Adipose tissue (tissue), 3 donors: Measurements from ENCODE around the gene LMCD1. TPM values are rescaled to one million over a fixed set of nuclear protein-coding genes. Genes with fewer than 3 reads are reported as not detected.

ENCODE experiments used
- H3K27ac ChIP-seq: one replicate; pipeline ENCODE4 v1.5.1; 2013; ENCODE audit warnings: low read depth, low read length
- WGBS, 3 donors: extraction: QIAGEN DNeasy Blood & Tissue Kit; methylation state at CpG; one replicate each; pipeline ENCODE4 v1.1.7; 2013; 5-methylcytosine and 5-hydroxymethylcytosine counted together
- polyA plus RNA-seq, 3 donors: library from polyadenylated mRNA; stranded (reverse); fragments of 200-250 nt; gene quantifications; one replicate each; pipeline ENCODE4 v1.2.3, GENCODE V29; 2013
- donor health status: healthy with polysubstance abuse.
- donor health status: Bipolar disorder and iron deficiency.
- donor health status: healthy.

The LMCD1 gene
- polyA plus RNA-seq, 3 donors, result 28.7 to 217 (median 79.1) TPM

DNA sequence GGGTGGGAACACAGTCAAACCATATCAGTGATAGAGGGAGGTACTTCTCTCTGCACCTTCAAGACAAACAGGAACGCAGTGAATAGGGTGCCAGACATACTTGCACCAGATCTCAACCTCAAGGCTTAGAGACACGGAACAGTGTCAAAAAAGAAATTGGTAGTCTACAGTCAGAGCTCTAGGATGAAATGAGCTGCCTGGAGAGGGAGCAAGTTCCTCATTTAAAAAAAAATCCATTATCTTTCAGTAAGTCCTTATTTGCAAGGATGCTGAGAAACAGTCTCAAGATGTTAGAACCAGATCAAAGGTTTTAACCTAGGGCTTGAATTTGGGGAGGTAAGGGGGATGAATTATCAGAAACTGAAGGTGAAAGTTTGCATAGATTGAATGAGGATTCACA, 20.2 kb upstream of the LMCD1 start:
- WGBS, 3 donors, result 56 to 85% (median 61%) methylated on average over 2 of the region's 2 CpGs
- H3K27ac ChIP-seq, result no peak overlapping the region

DNA sequence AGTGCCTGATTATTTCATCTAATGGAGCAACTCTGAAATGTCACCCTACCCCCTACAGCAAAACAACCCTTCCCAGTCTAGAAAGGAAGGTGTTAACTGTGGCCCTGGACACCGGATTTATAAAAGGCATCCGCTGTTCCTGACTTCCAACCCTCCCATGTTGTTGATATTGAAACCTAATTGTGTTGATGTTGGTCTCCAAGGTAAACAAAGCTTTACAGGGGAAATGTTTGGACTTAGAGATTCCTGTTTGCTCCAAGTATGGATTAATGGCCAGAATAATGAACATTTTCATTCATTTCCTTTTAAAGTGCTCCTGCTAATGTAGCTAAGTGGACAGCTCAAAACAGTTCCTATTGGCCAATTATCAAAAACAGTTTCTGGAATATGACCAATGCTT, 19.4 kb upstream of the LMCD1 start:
- no peak overlapping the region for H3K27ac ChIP-seq
- 49 to 66% (median 56%) methylated on average over 2 of the region's 2 CpGs for WGBS, 3 donors

DNA sequence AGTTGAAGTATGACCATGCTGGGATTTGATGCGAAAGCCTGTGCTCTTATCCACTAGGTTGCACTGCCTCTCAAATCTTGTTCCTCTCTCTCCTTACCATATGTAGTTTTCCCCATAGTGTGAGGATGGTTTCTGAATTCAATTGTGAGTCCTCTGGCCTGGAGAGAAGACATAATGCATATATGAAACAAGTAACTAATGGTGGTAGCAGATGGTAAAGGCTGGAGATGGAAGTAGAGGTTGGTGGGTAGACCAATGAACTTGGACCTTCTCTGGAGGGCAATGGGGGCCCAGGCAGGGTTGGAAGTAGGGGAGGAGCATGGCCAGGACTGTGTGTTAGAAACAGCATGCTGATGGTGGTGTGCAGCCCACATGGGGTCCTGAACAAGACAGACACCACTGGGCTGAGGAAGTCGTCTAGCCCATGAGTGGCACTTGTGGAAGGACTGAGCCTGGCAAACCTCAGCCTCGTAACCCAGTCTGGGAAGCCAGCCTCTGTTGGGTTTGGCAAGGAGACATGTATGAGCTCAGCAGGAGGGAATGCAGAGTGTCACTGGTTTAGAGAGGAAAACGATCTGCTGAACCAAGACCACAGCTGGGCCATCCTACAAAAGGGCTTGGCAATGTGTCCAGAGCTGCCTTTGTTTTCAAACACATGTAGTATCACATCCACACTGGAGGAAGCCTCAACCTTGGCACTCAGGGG, 18.5 kb upstream of the LMCD1 start:
- 29 to 51% (median 36%) methylated on average over 4 of the region's 4 CpGs for WGBS, 3 donors
- H3K27ac ChIP-seq, result no peak overlapping the region

DNA sequence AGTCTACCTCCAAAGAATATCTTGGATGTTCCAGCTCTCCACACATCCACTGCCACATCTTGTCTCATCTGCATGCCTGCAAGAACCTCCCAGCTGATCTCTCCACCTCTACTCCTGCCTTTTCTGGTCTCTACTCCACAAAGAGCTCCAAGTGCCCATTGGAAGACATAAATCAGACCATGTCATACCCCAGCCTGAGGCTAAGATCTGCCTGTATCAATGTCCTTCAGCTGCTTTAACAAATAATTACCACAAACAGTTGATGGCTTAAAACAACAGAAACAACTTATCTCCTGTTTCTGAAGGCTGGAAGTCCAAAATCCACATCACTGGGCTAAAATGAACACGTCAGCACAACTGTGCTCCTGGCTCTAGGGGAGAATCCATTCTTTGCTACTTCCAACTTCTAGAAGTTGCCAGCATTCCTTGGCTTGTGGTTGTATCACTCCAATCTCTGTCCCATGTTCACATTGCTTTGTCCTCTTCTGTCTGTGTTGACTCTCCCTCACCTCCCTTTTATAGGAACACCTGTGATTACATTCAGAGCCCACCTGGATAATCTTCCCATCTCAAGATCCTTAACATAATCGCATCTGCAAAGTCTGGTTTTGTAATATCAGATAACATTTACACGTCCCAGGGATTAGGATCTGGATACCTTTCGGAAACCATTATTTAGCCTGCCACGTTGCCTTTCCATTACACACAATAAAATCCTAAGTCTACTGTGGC, 17.0 kb upstream of the LMCD1 start:
- H3K27ac ChIP-seq, result no peak overlapping the region
- whole genome bisulfite sequencing, 3 donors, result 90 to 95% (median 91%) methylated on average over 5 of the region's 5 CpGs

DNA sequence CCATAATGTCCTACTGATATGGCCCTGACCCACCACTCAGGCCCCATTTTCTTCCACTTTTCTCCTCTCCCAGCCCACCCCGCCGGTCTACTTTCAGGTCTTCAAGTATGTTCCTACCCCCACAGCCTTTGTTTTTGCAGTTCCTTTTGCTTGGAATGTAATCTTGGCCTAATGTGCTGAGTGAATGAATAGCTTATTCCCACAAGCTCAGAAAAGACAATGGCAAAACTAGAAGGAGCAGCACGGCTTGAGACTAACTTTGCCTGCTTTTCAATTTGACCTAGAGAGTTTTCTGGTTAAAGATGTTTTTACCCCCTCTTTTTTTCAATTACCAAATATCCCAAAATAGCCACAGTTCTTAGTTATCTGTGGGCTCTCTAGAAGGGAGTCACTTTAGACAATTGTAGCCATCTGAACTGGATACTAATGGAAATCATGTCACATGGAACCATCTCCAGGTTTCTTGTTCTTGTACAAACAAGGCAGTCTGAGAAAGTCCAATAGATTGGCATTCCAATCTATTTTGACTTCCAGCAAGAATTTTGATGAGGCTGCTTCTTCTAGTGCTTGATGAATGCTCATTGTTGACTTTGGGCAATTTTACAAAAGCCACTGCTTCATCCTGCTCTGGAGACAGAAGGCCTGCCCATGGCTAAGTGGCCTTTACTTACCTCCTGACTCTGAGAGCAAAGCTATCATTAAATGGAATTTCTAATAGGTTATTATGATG, 16.3 kb upstream of the LMCD1 start:
- 87 to 96% (median 89%) methylated on average over 3 of the region's 3 CpGs for WGBS, 3 donors
- no peak overlapping the region for H3K27ac ChIP-seq

GRCh38 chr3:8485943-8486342, 15.7 kb upstream of the LMCD1 start:
- H3K27ac ChIP-seq, result no peak overlapping the region
- 57 to 84% (median 59%) methylated on average over 3 of the region's 3 CpGs for WGBS, 3 donors

DNA sequence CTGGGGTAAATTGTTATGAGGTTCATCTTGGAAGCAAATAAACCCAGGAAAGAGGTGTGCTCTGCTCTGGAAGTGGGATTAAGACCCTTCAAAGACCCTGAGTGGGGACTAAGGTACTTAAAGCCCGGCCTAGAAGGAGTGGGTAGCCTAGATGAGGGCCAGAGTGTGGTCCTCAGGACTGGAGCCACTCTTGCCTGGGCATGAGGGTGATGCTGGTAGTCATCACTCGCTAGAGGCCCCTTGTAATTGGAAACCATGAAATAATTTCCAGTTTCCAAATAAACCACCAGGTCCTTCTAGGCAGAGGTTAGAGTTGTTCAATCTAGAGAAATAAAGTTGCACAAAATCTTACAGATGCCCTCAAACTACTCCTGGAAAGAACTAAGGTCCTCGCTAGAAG, 15.2 kb upstream of the LMCD1 start:
- H3K27ac ChIP-seq, result no peak overlapping the region
- WGBS, 3 donors, result 88 to 95% (median 94%) methylated on average over 3 of the region's 3 CpGs

DNA sequence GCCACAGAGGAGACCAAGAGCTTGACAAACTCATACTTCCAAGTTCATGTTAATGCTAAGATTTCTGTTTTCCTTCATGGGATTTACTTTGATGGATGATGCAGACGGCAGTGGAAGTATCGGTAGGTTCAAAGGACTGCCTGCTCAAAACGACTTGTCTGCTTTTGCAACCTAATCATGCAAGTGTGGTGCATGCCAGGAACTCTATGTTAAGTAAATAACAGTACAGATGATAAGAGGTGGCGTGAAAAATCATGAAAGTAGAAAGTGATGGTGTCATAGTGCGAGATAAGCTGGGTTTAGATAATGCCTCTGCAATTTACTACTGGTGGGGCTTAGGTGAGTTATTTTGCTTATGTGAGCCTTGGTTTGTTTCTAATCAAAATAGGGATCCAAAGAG, 14.7 kb upstream of the LMCD1 start:
- 25 to 75% (median 63%) methylated on average over 5 of the region's 5 CpGs for WGBS, 3 donors

GRCh38 chr3:8488411-8488810, 13.2 kb upstream of the LMCD1 start:
- no peak overlapping the region for H3K27ac ChIP-seq
- WGBS, 3 donors, result 71 to 90% (median 86%) methylated on average over 3 of the region's 3 CpGs

More for the DNA sequence above, 14.7 kb upstream of the LMCD1 start:
- H3K27ac ChIP-seq, result no peak overlapping the region

GRCh38 chr3:8488877-8489276, 12.7 kb upstream of the LMCD1 start:
- WGBS, 3 donors, result 43 to 69% (median 51%) methylated on average over 5 of the region's 5 CpGs
- H3K27ac ChIP-seq, result no peak overlapping the region

- 75 to 88% (median 76%) methylated on average over 2 of the region's 2 CpGs for WGBS, 3 donors
- H3K27ac ChIP-seq, result no peak overlapping the region
Measured at GRCh38 chr3:8489278-8489792, 12.3 kb upstream of the LMCD1 start.

DNA sequence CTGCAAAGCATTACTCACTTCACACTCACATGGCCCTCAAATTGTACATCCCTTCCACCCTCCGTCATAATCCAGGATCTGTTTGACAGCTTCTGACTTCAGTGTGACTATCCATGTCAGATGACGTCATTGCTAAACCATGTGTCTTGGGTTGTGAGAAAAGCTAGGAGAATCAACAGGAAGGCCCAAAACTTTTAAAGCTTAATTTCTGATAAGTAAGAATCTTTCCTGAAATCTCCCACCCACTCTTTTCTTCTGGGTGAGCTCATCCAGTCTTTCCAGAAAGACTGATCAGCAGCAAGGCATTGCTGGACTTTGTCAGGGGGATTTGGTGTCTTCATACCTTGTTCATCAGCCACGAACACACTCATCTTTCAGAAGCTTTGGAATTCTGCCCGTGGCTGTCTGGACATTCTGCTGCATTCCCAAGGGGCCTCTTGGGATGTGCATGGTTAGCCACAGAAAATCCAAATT, 11.5 kb upstream of the LMCD1 start:
- WGBS, 3 donors, result 53 to 75% (median 57%) methylated on average over 4 of the region's 4 CpGs
- no peak overlapping the region for H3K27ac ChIP-seq

- WGBS, 3 donors, result 60 to 75% (median 61%) methylated on average over 9 of the region's 9 CpGs
- no peak overlapping the region for H3K27ac ChIP-seq
Measured at GRCh38 chr3:8491271-8492144, 10.1 kb upstream of the LMCD1 start.

- 89 to 93% (median 91%) methylated on average over 7 of the region's 7 CpGs for WGBS, 3 donors
- no peak overlapping the region for H3K27ac ChIP-seq
Measured at GRCh38 chr3:8492744-8493511, 8.7 kb upstream of the LMCD1 start.

- WGBS, 3 donors, result 91 to 99% (median 98%) methylated on average over 4 of the region's 4 CpGs
- no peak overlapping the region for H3K27ac ChIP-seq
Measured at GRCh38 chr3:8493744-8494143, 7.9 kb upstream of the LMCD1 start.

- H3K27ac ChIP-seq, result no peak overlapping the region
- WGBS, 3 donors, result 94 to 98% (median 98%) methylated on average over 8 of the region's 8 CpGs
Measured at GRCh38 chr3:8494327-8494726, 7.3 kb upstream of the LMCD1 start.

DNA sequence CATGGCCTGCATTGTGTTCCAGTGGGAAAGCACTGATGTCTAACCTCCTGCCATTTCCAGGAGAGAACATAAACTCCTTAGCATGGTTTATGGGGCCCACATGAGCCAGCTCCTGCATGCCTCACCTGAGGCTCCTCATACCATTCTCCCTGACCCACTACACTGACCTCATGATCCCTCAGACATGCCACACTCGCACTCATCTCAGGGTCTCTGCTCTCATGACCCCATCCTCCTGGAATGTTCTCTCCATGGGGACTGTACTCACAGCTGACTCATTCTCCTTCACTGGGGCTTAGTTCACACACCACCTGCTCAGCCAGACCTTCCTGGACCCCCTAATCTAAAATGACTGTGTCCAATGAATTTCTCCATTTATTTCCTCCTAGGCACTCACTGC, 4.0 kb upstream of the LMCD1 start:
- 86 to 91% (median 87%) methylated on average over 1 of the region's 1 CpG for WGBS, 3 donors

More for the DNA sequence above, 4.0 kb upstream of the LMCD1 start:
- no peak overlapping the region for H3K27ac ChIP-seq
